ENCODE data around the gene G3BP2. TPM values are rescaled to one million over a fixed set of nuclear protein-coding genes. Genes with fewer than 3 reads are reported as not detected.

G3BP2 gene
- total RNA-seq, 2 experiments from 2014 or later = 135 to 137 TPM

DNA sequence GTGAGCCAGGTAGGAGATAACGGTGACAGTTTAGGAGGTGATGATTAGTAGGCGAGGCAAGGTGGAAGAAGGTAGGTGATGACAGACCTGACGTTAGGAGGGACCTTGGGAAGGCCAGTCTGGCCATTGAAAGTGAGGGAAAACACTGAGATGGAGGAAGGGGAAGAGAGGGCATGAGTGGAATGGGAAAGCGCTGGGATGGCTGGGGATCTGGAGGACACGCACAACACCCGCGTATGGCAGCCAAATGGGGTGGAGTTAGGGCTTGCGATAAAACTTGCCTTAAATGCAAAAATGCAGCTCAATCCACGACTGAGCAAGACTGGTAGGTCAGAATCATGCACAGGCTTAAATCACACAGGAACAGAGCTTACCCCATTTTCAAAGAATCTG lies 42.3 kb downstream of the G3BP2 start:
- ChIA-PET CTCF (interaction anchor here (0.6 to 2.3 kb wide), 6 partner anchors 11 to 94 kb away, joined by 3 to 6 read pairs (median 3); partner anchors contain the start of gene USO1), POLR2A (no interaction called here)
- Mint-ChIP-seq H3K36me3 (ENCODE audit: low read depth) (no peaks in the 10 kb centered on the region), H3K4me1 (peaks cover 18% of the 10 kb centered on the region), H3K27ac (peak overlapping the region; percentile 81), H3K4me3 (peak overlapping the region; percentile 74), H3K27me3 (peaks cover under 1% of the 10 kb centered on the region), H3K9me3 (no peaks in the 10 kb centered on the region)
- DNase-seq = no peak

DNA sequence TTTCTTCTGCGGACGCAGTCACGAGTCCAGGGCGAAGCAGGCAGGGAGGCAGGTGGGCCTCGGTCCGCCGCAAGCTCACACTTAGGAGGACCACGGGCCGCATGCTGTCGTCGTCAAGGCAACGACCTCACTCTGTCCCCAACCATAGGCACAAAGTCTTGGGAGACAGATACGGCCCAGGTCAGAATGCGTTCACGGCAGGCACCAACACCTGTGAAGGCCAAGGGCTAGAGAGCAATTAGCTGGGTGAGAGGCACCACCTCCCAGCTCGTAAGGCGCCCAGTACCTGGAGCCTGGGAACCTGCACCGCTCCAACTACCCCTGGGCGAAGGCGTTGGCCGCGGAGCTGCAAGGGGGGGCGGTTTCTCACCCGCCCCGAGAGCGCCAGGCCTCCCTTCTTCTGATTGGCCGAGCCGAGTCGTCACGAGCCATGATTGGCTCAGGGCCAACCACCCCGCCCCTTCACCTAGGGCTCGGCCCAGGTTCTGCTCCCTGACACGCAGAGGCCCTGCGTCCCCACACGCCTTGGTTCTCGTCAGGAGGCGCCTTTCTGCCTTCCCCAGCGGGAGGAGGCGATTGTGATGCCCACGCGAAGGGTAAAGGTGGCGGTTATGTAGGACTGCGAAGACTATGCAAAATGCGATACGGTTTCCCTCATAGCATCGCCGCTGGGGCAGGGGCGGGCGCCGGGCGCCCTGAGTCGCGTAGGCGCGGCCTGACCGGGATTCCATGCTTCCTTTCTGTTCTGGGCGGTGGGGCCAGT lies 42.9 kb downstream of the G3BP2 start, which contains the start of gene CDKL2:
Gene CDKL2 (minus strand): TSS at position 355 of the 763 bp plus-strand sequence. CDS start 4,540 bp downstream, outside the sequence.
- Mint-ChIP-seq H3K36me3 (ENCODE audit: low read depth) (no peaks in the 10 kb centered on the region), H3K27me3 (peaks cover 4% of the 10 kb centered on the region), H3K4me1 (peaks cover 18% of the 10 kb centered on the region), H3K9me3 (no peaks in the 10 kb centered on the region), H3K27ac (peak within 1 kb of the TSS; percentile 81), H3K4me3 (peak within 1 kb of the TSS; percentile 74)
- ChIA-PET CTCF (interaction anchor here (0.5 to 2.3 kb wide), 9 partner anchors 11 to 248 kb away, joined by 3 to 6 read pairs (median 3); partner anchors contain the start of gene USO1), POLR2A (no interaction called here)
- DNase-seq = peak; percentile 93

DNA sequence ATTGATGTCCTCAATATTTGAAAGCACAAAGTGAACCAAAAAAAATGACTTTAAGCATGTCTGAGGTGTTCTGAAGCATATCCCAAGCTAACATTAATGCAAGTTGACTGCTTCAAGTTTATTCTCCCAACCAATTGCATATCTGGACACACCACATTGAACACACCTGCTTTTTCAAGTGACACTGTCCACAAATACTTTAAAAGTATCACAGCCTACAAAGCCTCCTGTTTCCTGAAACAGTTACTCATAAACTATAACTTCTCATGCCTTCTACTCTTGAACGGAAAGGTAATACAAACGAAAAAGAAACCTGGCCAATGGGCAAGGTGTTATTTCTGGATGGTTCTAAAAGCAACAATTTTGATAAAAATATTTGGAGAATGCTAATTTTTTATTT lies 44.0 kb downstream of the G3BP2 start:
- Mint-ChIP-seq H3K4me1 (peaks cover 18% of the 10 kb centered on the region), H3K36me3 (ENCODE audit: low read depth) (no peaks in the 10 kb centered on the region), H3K9me3 (no peaks in the 10 kb centered on the region), H3K4me3 (peak overlapping the region; percentile 37), H3K27ac (no peak overlapping the region), H3K27me3 (peaks cover 4% of the 10 kb centered on the region)
- CTCF ChIA-PET = interaction anchor here (0.7 to 2.3 kb wide), 3 partner anchors 94 to 315 kb away, joined by 3 to 6 read pairs (median 5); partner anchors contain the start of gene USO1
- no peak for DNase-seq
- POLR2A ChIA-PET = no interaction called here

DNA sequence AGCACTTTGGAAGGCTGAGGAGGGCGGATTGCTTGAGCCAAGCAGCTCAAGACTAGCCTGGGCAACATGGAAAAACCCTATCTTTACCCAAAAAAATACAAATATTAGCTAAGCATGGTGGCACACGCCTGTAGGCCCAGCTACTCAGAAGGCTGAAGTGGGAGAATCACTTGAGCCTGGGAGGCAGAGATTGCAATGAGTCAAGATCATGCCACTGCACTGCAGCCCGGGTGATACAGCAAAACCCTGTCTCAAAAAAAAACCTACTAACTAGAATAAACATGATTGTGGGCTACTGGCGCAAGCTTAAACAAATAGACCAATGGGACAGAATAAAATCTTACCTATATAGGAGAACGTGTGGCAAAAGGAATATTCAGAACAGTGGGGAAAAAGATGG lies 50.2 kb downstream of the G3BP2 start:
- Mint-ChIP-seq H3K27me3 (peaks cover 4% of the 10 kb centered on the region), H3K4me3 (no peak overlapping the region), H3K27ac (no peak overlapping the region), H3K9me3 (no peaks in the 10 kb centered on the region), H3K36me3 (ENCODE audit: low read depth) (no peaks in the 10 kb centered on the region), H3K4me1 (no peaks in the 10 kb centered on the region)
- no peak for DNase-seq
- ChIA-PET CTCF (no interaction called here), POLR2A (no interaction called here)

DNA sequence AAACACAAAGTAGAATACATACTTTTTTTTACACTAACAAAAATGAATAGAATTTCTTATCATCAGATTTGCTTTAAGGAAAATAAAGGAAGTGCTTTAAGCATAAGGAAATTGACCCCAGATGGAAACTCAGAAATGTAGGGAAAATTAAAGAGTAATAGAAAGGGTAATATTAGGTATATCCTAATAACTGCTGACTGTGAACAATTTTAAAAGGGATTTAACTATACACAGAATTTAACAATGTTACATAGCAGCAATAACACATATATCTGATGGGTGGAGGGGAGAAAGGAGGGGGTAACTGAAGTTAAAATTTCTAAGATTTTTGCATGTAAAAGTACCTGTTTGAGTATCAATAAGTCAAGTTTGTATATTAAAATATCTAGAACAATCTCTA lies 51.5 kb downstream of the G3BP2 start:
- no peak overlapping the region for H3K4me3 Mint-ChIP-seq
- DNase-seq = no peak
- H3K36me3 Mint-ChIP-seq (ENCODE audit: low read depth) = no peaks in the 10 kb centered on the region
- H3K9me3 Mint-ChIP-seq = peaks cover 2% of the 10 kb centered on the region
- no peak overlapping the region for H3K27ac Mint-ChIP-seq
- peaks cover 4% of the 10 kb centered on the region for H3K27me3 Mint-ChIP-seq
- no peaks in the 10 kb centered on the region for H3K4me1 Mint-ChIP-seq
- POLR2A ChIA-PET = no interaction called here
- CTCF ChIA-PET = no interaction called here

DNA sequence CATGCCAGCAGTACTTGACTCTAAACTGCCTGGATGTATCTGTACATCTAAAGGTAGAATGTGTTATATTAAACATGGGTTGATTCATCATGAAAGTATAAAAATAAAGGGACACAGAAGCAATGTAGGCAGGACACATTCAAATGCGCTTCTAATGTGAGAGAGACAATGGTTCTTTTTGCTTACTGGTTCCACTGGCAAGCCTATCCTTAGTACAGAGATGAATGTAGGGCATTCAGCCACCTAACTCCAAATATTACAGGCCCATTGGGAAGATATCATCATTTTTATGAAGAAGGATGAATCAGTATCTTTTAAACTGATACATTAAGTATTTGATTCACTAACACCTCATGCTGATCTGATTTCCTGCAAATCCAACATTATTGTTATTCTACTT lies 60.9 kb downstream of the G3BP2 start:
- H3K9me3 Mint-ChIP-seq = peaks cover 3% of the 10 kb centered on the region
- ChIA-PET POLR2A (no interaction called here), CTCF (no interaction called here)
- H3K36me3 Mint-ChIP-seq (ENCODE audit: low read depth) = peaks cover 4% of the 10 kb centered on the region
- no peaks in the 10 kb centered on the region for H3K27me3 Mint-ChIP-seq
- no peak for DNase-seq
- H3K27ac Mint-ChIP-seq = no peak overlapping the region
- H3K4me1 Mint-ChIP-seq = peaks cover 4% of the 10 kb centered on the region
- no peak overlapping the region for H3K4me3 Mint-ChIP-seq

DNA sequence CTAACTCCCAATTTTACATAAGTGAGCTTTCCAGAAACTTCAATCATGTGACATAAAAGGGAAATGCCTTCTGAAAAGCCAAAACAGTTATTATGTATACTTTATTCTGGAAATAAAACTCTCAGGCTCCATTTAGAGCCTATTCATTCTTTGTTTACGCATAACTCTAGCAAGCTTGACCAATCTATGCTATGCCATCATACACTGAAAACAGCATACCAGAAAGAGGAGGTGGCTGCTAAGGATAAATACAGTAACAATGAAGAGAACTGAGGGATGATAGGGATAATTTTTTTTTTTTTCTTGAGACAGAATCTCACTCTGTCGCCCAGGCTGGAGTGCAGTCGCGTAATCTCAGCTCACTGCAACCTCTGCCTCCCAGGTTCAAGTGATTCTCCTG lies 67.3 kb downstream of the G3BP2 start:
- Mint-ChIP-seq H3K9me3 (no peaks in the 10 kb centered on the region), H3K36me3 (ENCODE audit: low read depth) (no peaks in the 10 kb centered on the region), H3K27ac (no peak overlapping the region), H3K4me1 (no peaks in the 10 kb centered on the region), H3K27me3 (no peaks in the 10 kb centered on the region), H3K4me3 (no peak overlapping the region)
- ChIA-PET POLR2A (no interaction called here), CTCF (interaction anchor here (0.6 to 0.8 kb wide), 2 partner anchors 13 to 162 kb away, joined by 3 to 4 read pairs; no protein-coding TSS in a partner anchor)
- DNase-seq = no peak

DNA sequence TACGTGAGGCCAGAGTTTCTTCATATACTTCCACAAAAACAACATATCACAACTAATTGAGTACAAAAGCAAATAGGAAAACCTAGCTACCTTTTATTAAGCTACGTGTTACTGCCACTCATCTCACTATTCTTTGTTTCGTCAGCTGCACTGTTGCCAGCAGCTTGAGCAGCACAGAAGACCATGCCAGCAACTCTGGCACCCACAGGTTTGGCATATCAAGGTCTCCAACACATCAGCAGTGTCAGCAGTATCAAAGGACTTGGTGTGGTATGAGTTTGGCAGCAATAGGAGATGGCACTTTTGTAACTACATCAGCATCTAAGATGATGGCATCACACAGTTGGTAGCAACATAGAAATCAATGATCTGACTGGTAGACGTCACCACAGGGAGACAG lies 73.6 kb downstream of the G3BP2 start:
- Mint-ChIP-seq H3K9me3 (no peaks in the 10 kb centered on the region), H3K4me1 (peaks cover 4% of the 10 kb centered on the region), H3K27me3 (peaks cover 3% of the 10 kb centered on the region), H3K4me3 (no peak overlapping the region), H3K36me3 (ENCODE audit: low read depth) (peaks cover 2% of the 10 kb centered on the region), H3K27ac (no peak overlapping the region)
- POLR2A ChIA-PET = no interaction called here
- no peak for DNase-seq
- CTCF ChIA-PET = interaction anchor here (0.6 kb wide), 2 partner anchors 16 to 53 kb away, joined by 3 read pairs; no protein-coding TSS in a partner anchor

DNA sequence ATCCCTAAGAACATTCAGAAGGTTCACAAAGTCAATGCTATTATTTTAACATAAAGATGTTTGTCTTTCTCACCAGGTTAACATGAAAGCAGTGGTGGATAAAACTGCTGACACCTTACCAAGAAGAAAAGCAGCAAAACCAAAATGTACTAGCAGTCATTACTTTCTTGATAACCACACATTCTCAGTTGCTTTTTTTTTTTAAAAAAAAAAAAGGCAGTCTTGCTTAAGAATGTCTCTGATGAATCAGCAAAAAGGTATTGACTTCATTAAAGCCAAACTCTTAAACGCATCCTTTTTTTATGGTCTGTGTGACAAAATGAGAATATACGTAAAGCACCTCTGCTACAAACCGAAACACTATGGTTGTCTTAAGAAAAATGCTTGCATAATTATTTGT lies 74.8 kb downstream of the G3BP2 start:
- ChIA-PET POLR2A (no interaction called here), CTCF (no interaction called here)
- DNase-seq = no peak
- H3K4me1 Mint-ChIP-seq = peaks cover 4% of the 10 kb centered on the region
- H3K27me3 Mint-ChIP-seq = peaks cover 3% of the 10 kb centered on the region
- no peak overlapping the region for H3K4me3 Mint-ChIP-seq
- H3K27ac Mint-ChIP-seq = peak overlapping the region; percentile 19
- H3K36me3 Mint-ChIP-seq (ENCODE audit: low read depth) = peaks cover 2% of the 10 kb centered on the region
- no peaks in the 10 kb centered on the region for H3K9me3 Mint-ChIP-seq

DNA sequence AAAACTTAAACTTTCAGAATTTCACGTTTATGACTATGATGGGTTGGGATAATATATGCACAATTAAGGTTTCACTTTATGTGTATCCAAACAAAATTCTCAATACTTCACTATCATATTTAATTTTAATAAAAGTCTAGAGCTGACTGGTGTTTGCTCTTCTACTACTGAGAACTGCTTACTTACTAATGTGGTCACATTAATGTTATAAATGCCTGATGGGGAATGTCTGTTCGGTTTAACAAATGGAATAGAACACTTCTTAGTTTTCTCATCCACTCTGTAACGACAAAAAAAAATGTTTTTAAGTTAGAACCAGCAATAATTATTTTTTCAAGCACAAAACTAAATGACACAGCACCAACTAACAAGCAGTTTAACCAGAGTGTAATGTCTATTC lies 77.2 kb downstream of the G3BP2 start:
- H3K9me3 Mint-ChIP-seq = no peaks in the 10 kb centered on the region
- peaks cover 2% of the 10 kb centered on the region for H3K36me3 Mint-ChIP-seq (ENCODE audit: low read depth)
- peaks cover 4% of the 10 kb centered on the region for H3K4me1 Mint-ChIP-seq
- H3K27ac Mint-ChIP-seq = no peak overlapping the region
- POLR2A ChIA-PET = no interaction called here
- H3K27me3 Mint-ChIP-seq = peaks cover 3% of the 10 kb centered on the region
- DNase-seq = no peak
- no peak overlapping the region for H3K4me3 Mint-ChIP-seq
- CTCF ChIA-PET = interaction anchor here (0.7 kb wide), 1 partner anchor 1904 kb away, joined by 3 read pairs; no protein-coding TSS in a partner anchor

DNA sequence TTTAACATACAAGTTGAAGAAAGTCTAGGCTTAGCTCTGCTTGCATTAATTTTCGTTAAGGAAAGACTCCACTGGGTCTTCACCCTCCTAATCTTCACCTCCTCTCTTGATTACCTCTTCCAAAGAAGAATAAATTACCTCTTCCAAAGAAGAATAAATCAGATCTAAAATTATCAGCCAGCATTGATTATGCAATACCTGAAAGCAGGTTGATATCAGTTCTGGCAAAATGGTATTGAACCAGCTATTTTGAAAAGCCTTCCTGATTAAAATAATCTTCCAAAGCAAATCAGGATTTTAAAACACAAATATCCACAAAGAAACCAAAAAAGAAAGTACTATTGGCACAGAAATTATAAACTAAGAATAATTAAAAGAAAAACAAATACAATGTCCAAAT lies 79.8 kb downstream of the G3BP2 start:
- ChIA-PET POLR2A (no interaction called here), CTCF (interaction anchor here (0.6 kb wide), 1 partner anchor 12 kb away, joined by 3 read pairs; no protein-coding TSS in a partner anchor)
- DNase-seq = no peak
- H3K4me3 Mint-ChIP-seq = no peak overlapping the region
- no peaks in the 10 kb centered on the region for H3K9me3 Mint-ChIP-seq
- H3K27me3 Mint-ChIP-seq = no peaks in the 10 kb centered on the region
- H3K4me1 Mint-ChIP-seq = peaks cover 4% of the 10 kb centered on the region
- H3K36me3 Mint-ChIP-seq (ENCODE audit: low read depth) = peaks cover 2% of the 10 kb centered on the region
- no peak overlapping the region for H3K27ac Mint-ChIP-seq
